Measurements from ENCODE around the gene CD300C. TPM values are rescaled to one million over a fixed set of nuclear protein-coding genes. Genes with fewer than 3 reads are reported as not detected.
"Not testable (repeated sequence)": the region's sequence is repeated elsewhere in the genome, so short reads cannot be mapped to it uniquely, and the experiment has no call there.

CD300C gene
- total RNA-seq, 6 donors from 2014 or later, result 0.98 to 19.4 (median 9.7) TPM

GRCh38 chr17:74512036-74512435 is 33.9 kb downstream of the CD300C start:
- ATAC-seq (ENCODE audit: low FRiP score in 2 of 2) (no peak), DNase-seq (no peak)
- TF ChIP-seq, protein P1, sequence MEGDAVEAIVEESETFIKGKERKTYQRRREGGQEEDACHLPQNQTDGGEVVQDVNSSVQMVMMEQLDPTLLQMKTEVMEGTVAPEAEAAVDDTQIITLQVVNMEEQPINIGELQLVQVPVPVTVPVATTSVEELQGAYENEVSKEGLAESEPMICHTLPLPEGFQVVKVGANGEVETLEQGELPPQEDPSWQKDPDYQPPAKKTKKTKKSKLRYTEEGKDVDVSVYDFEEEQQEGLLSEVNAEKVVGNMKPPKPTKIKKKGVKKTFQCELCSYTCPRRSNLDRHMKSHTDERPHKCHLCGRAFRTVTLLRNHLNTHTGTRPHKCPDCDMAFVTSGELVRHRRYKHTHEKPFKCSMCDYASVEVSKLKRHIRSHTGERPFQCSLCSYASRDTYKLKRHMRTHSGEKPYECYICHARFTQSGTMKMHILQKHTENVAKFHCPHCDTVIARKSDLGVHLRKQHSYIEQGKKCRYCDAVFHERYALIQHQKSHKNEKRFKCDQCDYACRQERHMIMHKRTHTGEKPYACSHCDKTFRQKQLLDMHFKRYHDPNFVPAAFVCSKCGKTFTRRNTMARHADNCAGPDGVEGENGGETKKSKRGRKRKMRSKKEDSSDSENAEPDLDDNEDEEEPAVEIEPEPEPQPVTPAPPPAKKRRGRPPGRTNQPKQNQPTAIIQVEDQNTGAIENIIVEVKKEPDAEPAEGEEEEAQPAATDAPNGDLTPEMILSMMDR (IDR thresholded peaks at IDR 0.05), result no peak
- no peak for TF ChIP-seq POLR2AphosphoS5 (IDR thresholded peaks at IDR 0.05)
- no peak for TF ChIP-seq POLR2A (IDR thresholded peaks at IDR 0.05)
- TF ChIP-seq EP300 (IDR thresholded peaks at IDR 0.05), result no peak
- H3K36me3 ChIP-seq, result no peaks in the 10 kb centered on the region
- H3K9me3 ChIP-seq, result no peaks in the 10 kb centered on the region
- peak overlapping the region in 1 of 4 donors; percentile 73 for H3K27ac ChIP-seq
- WGBS, 2 donors, result 75 to 82% methylated on average over 1 to 2 of the region's 2 CpGs
- no peaks in the 10 kb centered on the region for H3K27me3 ChIP-seq
- H3K4me3 ChIP-seq, result no peak overlapping the region
- peaks cover 0 to 6% (median 0%) of the 10 kb centered on the region in 4 donors for H3K4me1 ChIP-seq

DNA sequence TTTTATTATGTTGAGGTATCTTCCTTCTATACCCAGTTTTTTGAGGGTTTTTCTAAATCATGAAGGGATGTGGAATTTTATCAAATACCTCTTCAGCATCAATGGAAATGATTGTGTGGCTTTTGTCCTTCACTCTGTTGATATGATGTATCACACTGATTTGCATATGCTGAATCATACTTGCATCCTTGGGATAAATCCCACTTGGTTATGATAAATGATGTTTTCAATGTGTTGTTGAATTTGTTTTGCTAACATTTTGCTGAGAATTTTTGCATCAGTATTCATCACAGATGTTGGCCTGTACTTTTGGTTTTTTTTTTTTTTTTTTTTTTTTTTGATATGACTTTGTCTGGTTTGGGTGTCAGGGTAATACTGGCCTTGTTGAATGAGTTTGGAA is 37.8 kb downstream of the CD300C start:
- H3K27ac ChIP-seq, result no peak overlapping the region
- peaks cover 0 to 6% (median 2%) of the 10 kb centered on the region in 4 donors for H3K4me1 ChIP-seq
- no peaks in the 10 kb centered on the region for H3K9me3 ChIP-seq
- TF ChIP-seq POLR2A (IDR thresholded peaks at IDR 0.05) (no peak), EP300 (IDR thresholded peaks at IDR 0.05) (no peak), POLR2AphosphoS5 (IDR thresholded peaks at IDR 0.05) (no peak)
- TF ChIP-seq, protein P1 (IDR thresholded peaks at IDR 0.05), result no peak
- H3K36me3 ChIP-seq, result no peaks in the 10 kb centered on the region
- no peaks in the 10 kb centered on the region for H3K27me3 ChIP-seq
- H3K4me3 ChIP-seq, result no peak overlapping the region
- DNase-seq (no peak), ATAC-seq (ENCODE audit: low FRiP score in 2 of 2) (no peak)

- not testable (repeated sequence) for H3K36me3 ChIP-seq; H3K4me3 ChIP-seq; H3K27me3 ChIP-seq; H3K4me1 ChIP-seq; ATAC-seq (ENCODE audit: low FRiP score in 2 of 2); H3K9me3 ChIP-seq; H3K27ac ChIP-seq
- DNase-seq, result peak in 1 of 2 donors; percentile 74
- 53 to 57% methylated on average over 5 of the region's 5 CpGs for WGBS, 2 donors
These were observed 42.0 kb downstream of the CD300C start for GRCh38 chr17:74503949-74504348.

DNA sequence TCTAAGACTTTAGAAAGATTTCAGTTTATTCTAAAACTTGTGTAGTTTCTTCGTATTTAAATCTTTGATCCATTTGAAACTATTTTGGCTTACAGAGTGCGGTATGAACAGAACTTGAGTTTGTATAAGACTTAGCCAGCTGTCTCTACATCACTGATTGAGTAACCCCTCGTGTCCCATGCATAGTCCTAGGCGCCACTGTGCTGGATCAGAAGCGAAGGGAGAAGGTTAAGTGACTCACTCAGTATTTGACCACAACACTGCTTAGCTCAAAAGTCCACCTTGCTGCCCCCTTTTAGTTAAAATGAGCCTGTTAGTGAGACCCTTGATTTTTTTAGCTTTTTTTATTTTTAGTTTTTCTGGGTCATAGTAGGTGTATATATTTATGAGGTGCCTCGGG is 43.1 kb downstream of the CD300C start:
- no peak for DNase-seq
- WGBS, 2 donors, result 66 to 70% methylated on average over 6 of the region's 6 CpGs
- Histone ChIP-seq H3K9me3 (no peaks in the 10 kb centered on the region), H3K36me3 (no peaks in the 10 kb centered on the region), H3K4me1 (peaks cover 0 to 5% (median 0%) of the 10 kb centered on the region in 4 donors), H3K4me3 (no peak overlapping the region), H3K27me3 (no peaks in the 10 kb centered on the region), H3K27ac (no peak overlapping the region)
- TF ChIP-seq, protein P1 (IDR thresholded peaks at IDR 0.05), result no peak
- TF ChIP-seq EP300 (IDR thresholded peaks at IDR 0.05) (no peak), POLR2AphosphoS5 (IDR thresholded peaks at IDR 0.05) (no peak), POLR2A (IDR thresholded peaks at IDR 0.05) (no peak)
- no peak for ATAC-seq (ENCODE audit: low FRiP score in 2 of 2)

DNA sequence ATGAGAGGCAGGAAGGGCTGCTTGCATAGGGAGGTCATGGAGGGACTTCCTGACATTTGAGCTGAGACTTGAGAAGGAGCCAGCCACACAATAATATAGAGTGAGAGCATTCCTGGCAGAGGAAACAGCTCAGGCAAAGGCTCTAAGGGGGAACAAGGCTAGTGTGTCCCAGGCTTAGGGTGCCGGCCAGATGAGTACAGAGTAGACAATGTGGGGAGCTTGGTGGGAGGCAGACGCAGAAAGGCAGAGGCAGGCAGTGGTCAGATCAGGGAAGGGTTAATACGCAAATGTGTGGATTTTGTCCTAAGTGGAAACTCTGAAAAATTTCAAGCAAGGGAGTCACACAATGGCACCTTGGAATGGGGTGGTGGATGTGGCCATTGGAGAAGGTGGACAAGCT is 45.9 kb downstream of the CD300C start:
- H3K27me3 ChIP-seq, result no peaks in the 10 kb centered on the region
- TF ChIP-seq, protein P1 (IDR thresholded peaks at IDR 0.05), result no peak
- TF ChIP-seq POLR2A (IDR thresholded peaks at IDR 0.05), result no peak
- no peak for TF ChIP-seq POLR2AphosphoS5 (IDR thresholded peaks at IDR 0.05)
- no peak for TF ChIP-seq EP300 (IDR thresholded peaks at IDR 0.05)
- DNase-seq (no peak), ATAC-seq (ENCODE audit: low FRiP score in 2 of 2) (no peak)
- no peak overlapping the region for H3K27ac ChIP-seq
- WGBS, 2 donors, result 88 to 91% methylated on average over 3 of the region's 3 CpGs
- H3K36me3 ChIP-seq, result no peaks in the 10 kb centered on the region
- no peak overlapping the region for H3K4me3 ChIP-seq
- peaks cover 0 to 5% (median 0%) of the 10 kb centered on the region in 4 donors for H3K4me1 ChIP-seq
- no peaks in the 10 kb centered on the region for H3K9me3 ChIP-seq

All from upper lobe of left lung (tissue), 6 donors.